ENCODE results near the gene SIGLEC15.

DNA sequence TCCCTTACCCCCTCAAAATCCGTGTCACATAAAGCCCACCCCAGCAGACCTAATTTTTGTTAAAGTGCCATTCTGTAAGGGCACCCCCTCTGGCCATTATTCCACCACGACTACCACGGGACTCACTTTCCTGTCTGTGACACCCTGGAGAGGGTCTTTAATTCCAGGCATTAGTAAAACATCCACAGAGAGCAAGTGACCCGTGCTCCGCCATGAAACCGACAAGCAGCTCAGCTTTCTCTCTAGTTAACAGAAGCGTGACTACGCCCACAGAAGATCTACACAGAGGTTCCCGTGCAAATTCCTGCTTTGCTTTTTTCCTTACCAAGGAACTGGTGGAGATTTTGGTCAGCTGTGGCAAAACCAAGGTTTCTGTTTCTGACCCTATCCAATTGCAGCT is 4.4 kb downstream of the SIGLEC15 start:
- TF ChIP-seq, protein P1, sequence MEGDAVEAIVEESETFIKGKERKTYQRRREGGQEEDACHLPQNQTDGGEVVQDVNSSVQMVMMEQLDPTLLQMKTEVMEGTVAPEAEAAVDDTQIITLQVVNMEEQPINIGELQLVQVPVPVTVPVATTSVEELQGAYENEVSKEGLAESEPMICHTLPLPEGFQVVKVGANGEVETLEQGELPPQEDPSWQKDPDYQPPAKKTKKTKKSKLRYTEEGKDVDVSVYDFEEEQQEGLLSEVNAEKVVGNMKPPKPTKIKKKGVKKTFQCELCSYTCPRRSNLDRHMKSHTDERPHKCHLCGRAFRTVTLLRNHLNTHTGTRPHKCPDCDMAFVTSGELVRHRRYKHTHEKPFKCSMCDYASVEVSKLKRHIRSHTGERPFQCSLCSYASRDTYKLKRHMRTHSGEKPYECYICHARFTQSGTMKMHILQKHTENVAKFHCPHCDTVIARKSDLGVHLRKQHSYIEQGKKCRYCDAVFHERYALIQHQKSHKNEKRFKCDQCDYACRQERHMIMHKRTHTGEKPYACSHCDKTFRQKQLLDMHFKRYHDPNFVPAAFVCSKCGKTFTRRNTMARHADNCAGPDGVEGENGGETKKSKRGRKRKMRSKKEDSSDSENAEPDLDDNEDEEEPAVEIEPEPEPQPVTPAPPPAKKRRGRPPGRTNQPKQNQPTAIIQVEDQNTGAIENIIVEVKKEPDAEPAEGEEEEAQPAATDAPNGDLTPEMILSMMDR (IDR thresholded peaks at IDR 0.05) = no peak
- no peak for TF ChIP-seq POLR2A (IDR thresholded peaks at IDR 0.05)
